Hematopoietic multipotent progenitor cell treated with erythropoietin and hydrocortisone succinate and interleukin-3 and kit ligand, for 6 days (in vitro differentiated cells): ENCODE measurements around the gene RASD2.

Experiments used
- DNase-seq: peaks from one replicate; pipeline ENCODE4 v3.0.0-alpha.2; 2015

RASD2 gene

GRCh38 chr22:35561796-35562526 lies 21.3 kb downstream of the RASD2 start:
- DNase-seq = no peak

GRCh38 chr22:35563211-35563610 lies 22.6 kb downstream of the RASD2 start:
- DNase-seq = no peak

GRCh38 chr22:35564975-35565867 lies 24.6 kb downstream of the RASD2 start:
- no peak for DNase-seq

- DNase-seq = no peak
Measured at GRCh38 chr22:35567351-35568141, 26.9 kb downstream of the RASD2 start.

GRCh38 chr22:35568751-35569739 lies 28.4 kb downstream of the RASD2 start:
- DNase-seq = no peak

GRCh38 chr22:35569916-35570315 lies 29.3 kb downstream of the RASD2 start:
- DNase-seq = no peak

- no peak for DNase-seq
Measured at GRCh38 chr22:35570686-35571194, 30.1 kb downstream of the RASD2 start.

- no peak for DNase-seq
Measured at GRCh38 chr22:35572556-35572955, 31.9 kb downstream of the RASD2 start.

- no peak for DNase-seq
Measured at GRCh38 chr22:35575116-35575748, 34.6 kb downstream of the RASD2 start.

GRCh38 chr22:35576671-35577070 lies 36.0 kb downstream of the RASD2 start:
- DNase-seq = no peak

- DNase-seq = no peak
Measured at GRCh38 chr22:35577799-35578659, 37.4 kb downstream of the RASD2 start.

GRCh38 chr22:35578836-35579575 lies 38.4 kb downstream of the RASD2 start:
- no peak for DNase-seq

GRCh38 chr22:35580351-35581022 lies 39.9 kb downstream of the RASD2 start:
- DNase-seq = no peak

GRCh38 chr22:35581023-35581413 lies 40.4 kb downstream of the RASD2 start:
- no peak for DNase-seq

- no peak for DNase-seq
Measured at GRCh38 chr22:35582218-35582860, 41.7 kb downstream of the RASD2 start.

GRCh38 chr22:35582861-35583670 lies 42.4 kb downstream of the RASD2 start:
- DNase-seq = peak; percentile 78

- no peak for DNase-seq
Measured at GRCh38 chr22:35586771-35587170, 46.1 kb downstream of the RASD2 start.
